Measurements from ENCODE around the gene PITHD1.
"Not testable (repeated sequence)": the region's sequence is repeated elsewhere in the genome, so short reads cannot be mapped to it uniquely, and the experiment has no call there.

Gene PITHD1

GRCh38 chr1:23799570-23800399 lies 21.6 kb downstream of the PITHD1 start:
- DNase-seq, result peak; percentile 35 to 43

- DNase-seq, result peak; percentile 96 to 97
Measured at GRCh38 chr1:23800400-23801337, 22.5 kb downstream of the PITHD1 start, which contains the start of gene GALE. GALE (minus strand) TSS chr1:23800754; CDS start chr1:23799007, 1,747 bp downstream.

- no peak for DNase-seq
Measured at GRCh38 chr1:23801338-23801748, 23.1 kb downstream of the PITHD1 start.

GRCh38 chr1:23801876-23802275 lies 23.7 kb downstream of the PITHD1 start:
- DNase-seq, result no peak

- not testable (repeated sequence) for DNase-seq
Measured at GRCh38 chr1:23802809-23803342, 24.7 kb downstream of the PITHD1 start.

GRCh38 chr1:23803674-23804073 lies 25.5 kb downstream of the PITHD1 start:
- no peak for DNase-seq

- DNase-seq, result no peak
Measured at GRCh38 chr1:23804183-23804835, 26.1 kb downstream of the PITHD1 start.

GRCh38 chr1:23805025-23805424 lies 26.8 kb downstream of the PITHD1 start:
- no peak for DNase-seq

GRCh38 chr1:23806280-23806679 lies 28.1 kb downstream of the PITHD1 start:
- DNase-seq, result no peak

GRCh38 chr1:23807453-23807852 lies 29.2 kb downstream of the PITHD1 start:
- no peak for DNase-seq

- peak; percentile 87 to 88 for DNase-seq
Measured at GRCh38 chr1:23809751-23810171, 31.5 kb downstream of the PITHD1 start.

GRCh38 chr1:23810818-23811540 lies 32.8 kb downstream of the PITHD1 start:
- peak; percentile 71 to 78 for DNase-seq

GRCh38 chr1:23814016-23814415 lies 35.8 kb downstream of the PITHD1 start:
- DNase-seq, result no peak

- DNase-seq, result no peak
Measured at GRCh38 chr1:23816361-23816760, 38.1 kb downstream of the PITHD1 start.

- DNase-seq, result no peak
Measured at GRCh38 chr1:23816906-23817305, 38.7 kb downstream of the PITHD1 start.

- no peak for DNase-seq
Measured at GRCh38 chr1:23817633-23818032, 39.4 kb downstream of the PITHD1 start.

- no peak for DNase-seq
Measured at GRCh38 chr1:23823767-23824166, 45.5 kb downstream of the PITHD1 start.

GRCh38 chr1:23824711-23825075 lies 46.5 kb downstream of the PITHD1 start:
- DNase-seq, result no peak

- DNase-seq, result peak; percentile 88
Measured at GRCh38 chr1:23825076-23825761, 47.0 kb downstream of the PITHD1 start, which contains the start of gene HMGCL. HMGCL (minus strand) TSS chr1:23825429; CDS start chr1:23825415, 14 bp downstream.

- peak in 1 of 2 donors; percentile 29 for DNase-seq
Measured at GRCh38 chr1:23825762-23826522, 47.7 kb downstream of the PITHD1 start.
